Thyroid gland (tissue), 4 donors: ENCODE data around the gene MTUS2. TPM values are rescaled to one million over a fixed set of nuclear protein-coding genes. Genes with fewer than 3 reads are reported as not detected.
"Not testable (repeated sequence)": the region's sequence is repeated elsewhere in the genome, so short reads cannot be mapped to it uniquely, and the experiment has no call there.

ENCODE experiments used
- DNase-seq, 2 donors: peaks; one replicate each; pipeline ENCODE4 v3.0.0-alpha.2; 2019
- H3K27ac ChIP-seq, 3 donors: fragments of 200-600 bp; sonication (generic); 1 replicate in 2 of 3; 2 replicates in 1 of 3; pipeline ENCODE4 v1.5.1; 2016 to 2019; ENCODE audit warnings: mild to moderate bottlenecking in 1 of 3, moderate library complexity in 1 of 3
- H3K27me3 ChIP-seq: fragments of 200-600 bp; sonication (generic); one replicate; pipeline ENCODE4 v1.5.1; 2019
- H3K36me3 ChIP-seq, 2 donors: fragments of 200-600 bp; sonication (generic); one replicate each; pipeline ENCODE4 v1.5.1; 2016 to 2019
- H3K4me1 ChIP-seq, 2 donors: fragments of 200-600 bp; sonication (generic); one replicate each; pipeline ENCODE4 v1.5.1; 2017 to 2019
- H3K4me3 ChIP-seq, 3 donors: fragments of 200-600 bp; sonication (generic); replicated peaks in 1 of 3; 1 replicate in 2 of 3; 2 replicates in 1 of 3; pipeline ENCODE4 v1.5.1; 2016; ENCODE audit warnings: mild to moderate bottlenecking in 1 of 3
- H3K9me3 ChIP-seq: fragments of 200-600 bp; sonication (generic); one replicate; pipeline ENCODE4 v1.5.1; 2017
- CTCF ChIP-seq, 6 experiments: fragments of 200-600 bp in 3 of 6; fragments of 450-650 bp in 3 of 6; sonication (generic) in 3 of 6; IDR thresholded peaks; one replicate each; pipeline ENCODE4 v1.5.1; 2016 to 2019; ENCODE audit warnings: antibody characterized with exemption in 6 of 6, mild to moderate bottlenecking in 2 of 6, inconsistent platforms in 1 of 6, moderate library complexity in 1 of 6
- POLR2A ChIP-seq, 2 donors: fragments of 450-650 bp; IDR thresholded peaks; one replicate each; pipeline ENCODE4 v1.6.1; 2017; ENCODE audit warnings: antibody characterized with exemption in 2 of 2, mild to moderate bottlenecking in 2 of 2, moderate library complexity in 1 of 2
- WGBS, 2 donors: methylation state at CpG; one replicate each; pipeline ENCODE4 v1.1.5; 2017; 5-methylcytosine and 5-hydroxymethylcytosine counted together
- intact Hi-C: fragments of 100-400 bp; cut with DNase I; formaldehyde crosslinking; loops from one replicate; pipeline ENCODE4 v1.15.1; 2023
- total RNA-seq, 4 donors: library from RNA; depleted of rRNA; stranded (reverse); fragments of >200 nt; gene quantifications; one replicate each; pipeline ENCODE4 v1.2.3, GENCODE V29; 2016

MTUS2 gene
- total RNA-seq, 4 donors from 2014 or later = 0.98 to 1.5 (median 1.1) TPM

DNA sequence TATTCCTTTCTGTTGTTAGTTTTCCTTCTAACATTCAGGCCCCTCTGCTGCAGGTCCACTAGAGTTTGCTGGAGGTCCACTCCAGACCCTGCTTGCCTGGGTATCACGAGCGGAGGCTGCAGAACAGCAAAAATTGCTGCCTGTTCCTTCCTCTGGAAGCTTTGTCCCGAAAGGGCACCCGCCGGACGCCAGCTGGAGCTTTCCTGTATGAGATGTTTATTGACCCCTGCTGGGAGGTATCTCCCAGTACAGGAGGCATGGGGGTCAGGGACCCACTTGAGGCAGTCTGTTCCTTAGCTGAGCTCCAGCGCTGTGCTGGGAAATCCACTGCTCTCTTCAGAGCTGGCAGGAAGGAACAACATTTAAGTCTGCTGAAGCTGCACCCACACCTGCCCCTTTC, 516.2 kb downstream of the MTUS2 start:
- intact Hi-C loops = no loop called here

DNA sequence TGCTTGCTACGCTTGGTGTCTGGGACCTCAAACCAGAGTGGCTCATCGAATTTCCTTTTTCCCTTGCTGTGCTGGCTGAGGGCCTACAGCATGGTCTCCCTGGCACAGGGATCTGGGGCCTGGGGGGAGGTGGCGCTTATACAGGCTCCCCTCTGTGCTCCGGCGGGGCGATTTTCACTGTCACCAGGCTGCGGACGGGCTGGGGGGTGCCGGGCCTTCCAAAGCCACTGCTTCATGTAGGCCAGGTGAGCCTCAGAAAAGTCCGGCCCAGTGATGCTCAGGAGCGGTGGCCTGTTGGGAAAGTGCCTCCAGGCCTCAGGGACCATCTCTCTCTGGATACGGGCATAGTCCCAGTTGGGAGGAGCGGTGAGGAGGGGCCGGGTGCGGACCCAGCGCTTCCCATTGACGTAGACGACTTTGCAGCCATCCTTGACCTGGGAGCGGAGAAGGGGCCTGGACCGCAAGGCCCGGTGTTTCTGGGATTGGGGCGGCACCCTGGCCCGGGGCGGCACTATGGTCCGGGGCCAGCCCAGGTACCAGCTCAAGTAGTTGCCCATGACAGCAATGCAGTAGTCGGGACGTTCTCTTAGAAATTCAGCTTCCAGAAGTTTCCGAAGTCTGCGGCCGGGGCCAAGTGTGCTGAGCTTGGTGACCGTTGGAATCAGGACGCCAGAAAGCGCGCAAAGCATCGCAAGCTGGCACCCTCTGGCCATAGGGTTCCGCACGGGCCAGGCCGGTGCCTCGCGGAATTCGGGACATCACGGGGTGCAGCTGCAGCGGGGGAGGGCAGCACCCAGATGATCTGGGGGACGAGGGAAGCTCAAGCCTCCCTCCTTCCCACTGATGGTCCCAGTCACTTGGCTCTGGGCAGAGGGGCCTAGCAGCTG, 519.5 kb downstream of the MTUS2 start:
- no peak overlapping the region for H3K4me3 ChIP-seq
- TF ChIP-seq POLR2A (IDR thresholded peaks at IDR 0.05) (no peak), CTCF (IDR thresholded peaks at IDR 0.05) (no peak)
- WGBS, 2 donors = 90 to 94% methylated on average over 23 to 29 of the region's 44 CpGs

More for the DNA sequence above, 516.2 kb downstream of the MTUS2 start:
- TF ChIP-seq POLR2A (IDR thresholded peaks at IDR 0.05) (no peak), CTCF (IDR thresholded peaks at IDR 0.05) (no peak)
- Histone ChIP-seq H3K27me3 (no peaks in the 10 kb centered on the region), H3K4me3 (no peak overlapping the region), H3K4me1 (no peaks in the 10 kb centered on the region), H3K9me3 (no peaks in the 10 kb centered on the region), H3K36me3 (no peaks in the 10 kb centered on the region), H3K27ac (no peak overlapping the region)
- WGBS, 2 donors = 60 to 68% methylated on average over 7 of the region's 7 CpGs
- no peak for DNase-seq

DNA sequence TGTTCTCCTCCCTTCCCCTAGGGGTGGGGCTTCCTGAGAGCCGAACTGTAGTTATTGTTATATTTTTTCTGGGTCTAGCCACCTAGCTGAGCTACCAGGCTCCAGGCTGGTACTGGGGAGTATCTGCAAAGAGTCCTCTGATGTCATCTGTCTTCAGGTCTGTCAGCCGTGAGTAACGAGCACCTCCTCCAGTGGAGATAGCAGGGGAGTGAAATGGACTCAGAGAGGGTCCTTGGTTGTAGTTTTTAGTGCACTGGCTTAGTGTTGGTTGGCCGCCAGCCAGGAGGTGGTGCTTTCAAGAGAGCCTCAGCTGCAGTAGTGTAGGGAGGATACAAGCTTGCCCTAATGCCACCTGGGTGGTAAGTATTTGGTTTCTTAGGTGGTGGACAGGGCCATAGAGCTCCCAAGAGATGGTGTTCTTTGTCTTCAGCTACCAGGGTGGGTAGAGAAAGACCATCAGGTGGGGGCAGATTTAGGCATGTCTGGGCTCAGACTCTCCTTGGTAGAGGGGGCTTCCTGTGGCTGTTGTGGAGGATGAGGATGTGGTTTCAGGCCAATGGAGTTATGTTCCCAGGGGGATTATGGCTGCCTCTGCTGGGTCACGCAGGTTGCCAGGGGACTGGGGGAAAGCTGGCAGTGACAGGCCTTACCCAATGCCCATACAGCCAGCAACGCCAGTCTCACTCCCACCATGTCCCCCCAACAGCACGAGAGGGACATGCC, 525.9 kb downstream of the MTUS2 start:
- intact Hi-C loops, DNase-seq, H3K4me1 ChIP-seq, H3K4me3 ChIP-seq, H3K9me3 ChIP-seq, H3K36me3 ChIP-seq, H3K27me3 ChIP-seq, H3K27ac ChIP-seq: not testable (repeated sequence)
- 26 to 49% methylated on average over 5 to 6 of the region's 7 CpGs for WGBS, 2 donors

More for the DNA sequence above, 519.5 kb downstream of the MTUS2 start:
- intact Hi-C loops = no loop called here
- H3K9me3 ChIP-seq = no peaks in the 10 kb centered on the region
- no peak for DNase-seq
- no peak overlapping the region for H3K27ac ChIP-seq
- no peaks in the 10 kb centered on the region for H3K36me3 ChIP-seq
- H3K4me1 ChIP-seq = no peaks in the 10 kb centered on the region
- no peaks in the 10 kb centered on the region for H3K27me3 ChIP-seq

GRCh38 chr13:29355029-29355428, 534.9 kb downstream of the MTUS2 start:
- Histone ChIP-seq H3K27me3 (no peaks in the 10 kb centered on the region), H3K27ac (no peak overlapping the region), H3K9me3 (no peaks in the 10 kb centered on the region), H3K36me3 (no peaks in the 10 kb centered on the region), H3K4me1 (peaks cover 0 to 4% of the 10 kb centered on the region in 2 donors), H3K4me3 (no peak overlapping the region)
- TF ChIP-seq CTCF (IDR thresholded peaks at IDR 0.05) = no peak
- TF ChIP-seq POLR2A (IDR thresholded peaks at IDR 0.05) = no peak
- 92% methylated on average over 6 of the region's 6 CpGs for WGBS, 2 donors
- no peak for DNase-seq
- intact Hi-C loops = no loop called here

GRCh38 chr13:29359181-29359580, 539.0 kb downstream of the MTUS2 start:
- no peak overlapping the region for H3K27ac ChIP-seq
- 57 to 65% methylated on average over 18 to 19 of the region's 19 CpGs for WGBS, 2 donors
- no peaks in the 10 kb centered on the region for H3K9me3 ChIP-seq
- H3K27me3 ChIP-seq = no peaks in the 10 kb centered on the region
- H3K4me3 ChIP-seq = no peak overlapping the region
- intact Hi-C loops = no loop called here
- peak; percentile 22 to 25 for DNase-seq
- H3K36me3 ChIP-seq = no peaks in the 10 kb centered on the region
- H3K4me1 ChIP-seq = peaks cover 0 to 4% of the 10 kb centered on the region in 2 donors
- TF ChIP-seq POLR2A (IDR thresholded peaks at IDR 0.05) (no peak), CTCF (IDR thresholded peaks at IDR 0.05) (no peak)
